ENCODE measurements around the gene TRIM44.

GRCh38 chr11:35815556-35816315 is 153.2 kb downstream of the TRIM44 start:
- no peak for TF ChIP-seq CTCF (conservative IDR thresholded peaks at IDR 0.05; ENCODE audit: low read length)
- no peak for TF ChIP-seq EZH2phosphoT487 (IDR thresholded peaks at IDR 0.05; ENCODE audit: borderline replicate concordance, low read depth, low read length)
